Breast epithelium (tissue), 4 donors: ENCODE results near the gene DOCK11. TPM values are rescaled to one million over a fixed set of nuclear protein-coding genes. Genes with fewer than 3 reads are reported as not detected.

Source experiments
- DNase-seq, 2 donors: peaks; one replicate each; pipeline ENCODE4 v3.0.0-alpha.2; 2019; ENCODE audit warnings: low spot score in 2 of 2
- H3K27ac ChIP-seq, 2 donors: fragments of 200-600 bp; sonication (generic) in 1 of 2; one replicate each; pipeline ENCODE4 v1.5.1; 2016 to 2019; ENCODE audit warnings: mild to moderate bottlenecking in 1 of 2
- H3K27me3 ChIP-seq, 2 donors: fragments of 200-600 bp; sonication (generic) in 1 of 2; one replicate each; pipeline versions ENCODE4 v1.5.1 to v1.6.0; 2017 to 2019; ENCODE audit warnings: control low read depth in 1 of 2, mild to moderate bottlenecking in 1 of 2
- H3K36me3 ChIP-seq: fragments of 200-600 bp; one replicate; pipeline ENCODE4 v1.5.1; 2019
- H3K4me1 ChIP-seq, 2 donors: fragments of 200-600 bp; sonication (generic); one replicate each; pipeline ENCODE4 v1.5.1; 2016 to 2019; ENCODE audit warnings: control low read depth in 1 of 2
- H3K4me3 ChIP-seq, 3 donors: fragments of 200-600 bp; sonication (generic); 1 replicate in 2 of 3; 2 replicates in 1 of 3; pipeline ENCODE4 v1.5.1; 2016 to 2019; ENCODE audit warnings: mild to moderate bottlenecking in 3 of 3, moderate library complexity in 2 of 3
- H3K9me3 ChIP-seq, 2 donors: fragments of 200-600 bp; sonication (generic) in 1 of 2; one replicate each; pipeline ENCODE4 v1.5.1; 2016 to 2019; ENCODE audit warnings: control low read depth in 1 of 2
- CTCF ChIP-seq, 3 donors: fragments of 450-650 bp; IDR thresholded peaks; one replicate each; pipeline ENCODE4 v1.5.1; 2016 to 2017; ENCODE audit warnings: antibody characterized with exemption in 3 of 3, mild to moderate bottlenecking in 3 of 3, moderate library complexity in 3 of 3
- POLR2A ChIP-seq: fragments of 450-650 bp; IDR thresholded peaks from one replicate; pipeline ENCODE4 v1.6.1; 2016; ENCODE audit warnings: antibody characterized with exemption, mild to moderate bottlenecking, moderate library complexity
- POLR2AphosphoS5 ChIP-seq, 3 donors: sonication (generic); formaldehyde crosslinking; IDR thresholded peaks; one replicate each; pipeline ENCODE4 v1.6.1; 2017; ENCODE audit warnings: antibody characterized with exemption in 3 of 3
- intact Hi-C: fragments of 100-400 bp; cut with DNase I; formaldehyde crosslinking; loops from one replicate; pipeline ENCODE4 v1.15.1; 2023; ENCODE audit warnings: low total_unique reads
- total RNA-seq, 3 donors: library from RNA; depleted of rRNA; stranded (reverse); fragments of >200 nt; gene quantifications; one replicate each; pipeline ENCODE4 v1.1.0, GENCODE V29; 2016

Gene DOCK11
- total RNA-seq, 3 donors from 2014 or later = 25.3 to 138 (median 26.9) TPM

- no peak overlapping the region for H3K4me3 ChIP-seq
Measured at GRCh38 chrX:118621081-118621759, 125.6 kb downstream of the DOCK11 start.

GRCh38 chrX:118623062-118623461 is 127.4 kb downstream of the DOCK11 start:
- H3K4me1 ChIP-seq = no peaks in the 10 kb centered on the region
- no peaks in the 10 kb centered on the region for H3K9me3 ChIP-seq
- no peaks in the 10 kb centered on the region for H3K36me3 ChIP-seq
- H3K4me3 ChIP-seq = no peak overlapping the region
- DNase-seq = no peak
- TF ChIP-seq CTCF (IDR thresholded peaks at IDR 0.05) (no peak), POLR2AphosphoS5 (IDR thresholded peaks at IDR 0.05) (no peak), POLR2A (no peak)
- H3K27ac ChIP-seq = no peak overlapping the region
- peaks cover 0 to 20% of the 10 kb centered on the region in 2 donors for H3K27me3 ChIP-seq
- intact Hi-C loops = no loop called here

More at GRCh38 chrX:118621081-118621759, 125.6 kb downstream of the DOCK11 start:
- H3K27ac ChIP-seq = no peak overlapping the region
- TF ChIP-seq POLR2AphosphoS5 (IDR thresholded peaks at IDR 0.05) = no peak
- no peak for TF ChIP-seq CTCF (IDR thresholded peaks at IDR 0.05)
- no peak for TF ChIP-seq POLR2A
- intact Hi-C loops = no loop called here
- peaks cover 0 to 9% of the 10 kb centered on the region in 2 donors for H3K27me3 ChIP-seq
- DNase-seq = no peak
- H3K4me1 ChIP-seq = no peaks in the 10 kb centered on the region
- no peaks in the 10 kb centered on the region for H3K9me3 ChIP-seq
- no peaks in the 10 kb centered on the region for H3K36me3 ChIP-seq

GRCh38 chrX:118626346-118626745 is 130.7 kb downstream of the DOCK11 start:
- Histone ChIP-seq H3K27ac (no peak overlapping the region), H3K27me3 (peaks cover 0 to 22% of the 10 kb centered on the region in 2 donors), H3K9me3 (no peaks in the 10 kb centered on the region), H3K4me1 (no peaks in the 10 kb centered on the region), H3K36me3 (no peaks in the 10 kb centered on the region), H3K4me3 (no peak overlapping the region)
- intact Hi-C loops = no loop called here
- no peak for DNase-seq
- TF ChIP-seq POLR2AphosphoS5 (IDR thresholded peaks at IDR 0.05) = no peak
- no peak for TF ChIP-seq POLR2A
- no peak for TF ChIP-seq CTCF (IDR thresholded peaks at IDR 0.05)

- intact Hi-C loops = no loop called here
- Histone ChIP-seq H3K27me3 (peaks cover 0 to 19% of the 10 kb centered on the region in 2 donors), H3K4me1 (no peaks in the 10 kb centered on the region), H3K4me3 (no peak overlapping the region), H3K9me3 (no peaks in the 10 kb centered on the region), H3K27ac (no peak overlapping the region), H3K36me3 (no peaks in the 10 kb centered on the region)
- no peak for DNase-seq
- TF ChIP-seq POLR2A (no peak), CTCF (IDR thresholded peaks at IDR 0.05) (no peak), POLR2AphosphoS5 (IDR thresholded peaks at IDR 0.05) (no peak)
Measured at GRCh38 chrX:118627084-118627758, 131.6 kb downstream of the DOCK11 start.

- no peak for TF ChIP-seq POLR2AphosphoS5 (IDR thresholded peaks at IDR 0.05)
- TF ChIP-seq CTCF (IDR thresholded peaks at IDR 0.05) = no peak
- no peak for TF ChIP-seq POLR2A
- Histone ChIP-seq H3K9me3 (no peaks in the 10 kb centered on the region), H3K4me3 (no peak overlapping the region), H3K27ac (no peak overlapping the region), H3K36me3 (no peaks in the 10 kb centered on the region), H3K4me1 (no peaks in the 10 kb centered on the region), H3K27me3 (peaks cover 0 to 24% of the 10 kb centered on the region in 2 donors)
- DNase-seq = no peak
- intact Hi-C loops = no loop called here
Measured at GRCh38 chrX:118630848-118631247, 135.2 kb downstream of the DOCK11 start.
